Thoracic aorta (tissue), 2 donors: Measurements from ENCODE around the gene TUBA4B. TPM values are rescaled to one million over a fixed set of nuclear protein-coding genes. Genes with fewer than 3 reads are reported as not detected.

Experiments used
- ATAC-seq: fragments of 150-250 bp; one replicate; pipeline ENCODE4 v1.8.0; 2017; ENCODE audit warnings: low read depth; ENCODE audit not compliant: insufficient number of reproducible peaks, low FRiP score
- DNase-seq: peaks from one replicate; pipeline ENCODE4 v3.0.0-alpha.2; 2020; ENCODE audit warnings: low spot score
- H3K27ac ChIP-seq, 2 donors: fragments of 200-600 bp; sonication (generic); 1 replicate in 1 of 2; 2 replicates in 1 of 2; pipeline ENCODE4 v1.5.1; 2016; ENCODE audit warnings: mild to moderate bottlenecking in 2 of 2, moderate library complexity in 2 of 2
- H3K27me3 ChIP-seq: fragments of 200-600 bp; sonication (generic); replicated peaks from 2 replicates; pipeline ENCODE4 v1.6.0; 2016; ENCODE audit warnings: mild to moderate bottlenecking; ENCODE audit not compliant: insufficient read depth
- H3K36me3 ChIP-seq: fragments of 200-600 bp; sonication (generic); one replicate; pipeline ENCODE4 v1.5.1; 2016
- H3K4me1 ChIP-seq, 2 donors: fragments of 200-600 bp; sonication (generic); 1 replicate in 1 of 2; 2 replicates in 1 of 2; pipeline versions ENCODE4 v1.5.1 to v1.6.0; 2016; ENCODE audit warnings: low read depth in 2 of 2, mild to moderate bottlenecking in 1 of 2; ENCODE audit not compliant: control insufficient read depth in 1 of 2
- H3K4me3 ChIP-seq: fragments of 200-600 bp; sonication (generic); 2 replicates; pipeline ENCODE4 v1.5.1; 2016; ENCODE audit warnings: mild to moderate bottlenecking
- H3K9me3 ChIP-seq: fragments of 200-600 bp; sonication (generic); 2 replicates; pipeline ENCODE4 v1.5.1; 2016
- CTCF ChIP-seq: fragments of 200-600 bp; sonication (generic); IDR thresholded peaks from one replicate; pipeline ENCODE4 v1.5.1; 2019; ENCODE audit warnings: antibody characterized with exemption
- total RNA-seq, 2 donors: library from RNA; depleted of rRNA; stranded (reverse); fragments of >200 nt; gene quantifications; one replicate each; pipeline versions ENCODE4 v1.1.0 to v1.2.3, GENCODE V29; 2016

Gene TUBA4B
- total RNA-seq, 2 donors from 2014 or later = not detected

DNA sequence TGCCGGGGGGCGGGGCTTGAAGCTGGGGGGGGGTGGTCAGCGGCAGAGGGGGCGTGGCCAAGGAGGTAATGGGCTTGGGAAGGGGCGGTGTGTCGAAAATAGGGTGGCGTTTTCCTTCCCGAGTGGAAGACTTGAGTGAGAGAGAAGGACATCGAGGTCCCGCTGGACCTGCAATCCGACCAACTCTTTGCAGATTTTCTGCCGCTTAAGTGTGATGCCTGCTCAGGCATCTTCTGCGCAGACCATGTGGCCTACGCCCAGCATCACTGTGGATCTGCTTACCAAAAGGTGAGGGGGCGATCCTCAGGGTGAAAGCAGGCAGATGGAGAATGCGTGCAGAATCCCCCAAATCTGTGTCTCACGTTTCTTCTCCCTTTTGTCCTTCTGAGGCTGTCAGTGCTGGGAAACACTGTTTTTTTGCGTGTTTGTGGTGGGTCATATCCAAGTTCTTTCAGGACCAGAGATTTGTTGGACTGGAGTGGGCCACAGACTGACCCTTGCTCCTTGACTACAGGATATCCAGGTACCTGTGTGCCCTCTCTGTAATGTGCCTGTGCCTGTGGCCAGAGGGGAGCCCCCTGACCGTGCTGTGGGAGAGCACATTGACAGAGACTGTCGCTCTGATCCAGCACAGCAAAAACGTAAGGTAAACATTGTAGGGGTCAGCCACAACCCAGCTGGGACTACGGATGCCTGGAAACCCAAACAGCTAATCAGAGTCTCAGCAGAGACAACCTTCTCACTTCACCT, 45.7 kb upstream of the TUBA4B start:
- no peak for DNase-seq

DNA sequence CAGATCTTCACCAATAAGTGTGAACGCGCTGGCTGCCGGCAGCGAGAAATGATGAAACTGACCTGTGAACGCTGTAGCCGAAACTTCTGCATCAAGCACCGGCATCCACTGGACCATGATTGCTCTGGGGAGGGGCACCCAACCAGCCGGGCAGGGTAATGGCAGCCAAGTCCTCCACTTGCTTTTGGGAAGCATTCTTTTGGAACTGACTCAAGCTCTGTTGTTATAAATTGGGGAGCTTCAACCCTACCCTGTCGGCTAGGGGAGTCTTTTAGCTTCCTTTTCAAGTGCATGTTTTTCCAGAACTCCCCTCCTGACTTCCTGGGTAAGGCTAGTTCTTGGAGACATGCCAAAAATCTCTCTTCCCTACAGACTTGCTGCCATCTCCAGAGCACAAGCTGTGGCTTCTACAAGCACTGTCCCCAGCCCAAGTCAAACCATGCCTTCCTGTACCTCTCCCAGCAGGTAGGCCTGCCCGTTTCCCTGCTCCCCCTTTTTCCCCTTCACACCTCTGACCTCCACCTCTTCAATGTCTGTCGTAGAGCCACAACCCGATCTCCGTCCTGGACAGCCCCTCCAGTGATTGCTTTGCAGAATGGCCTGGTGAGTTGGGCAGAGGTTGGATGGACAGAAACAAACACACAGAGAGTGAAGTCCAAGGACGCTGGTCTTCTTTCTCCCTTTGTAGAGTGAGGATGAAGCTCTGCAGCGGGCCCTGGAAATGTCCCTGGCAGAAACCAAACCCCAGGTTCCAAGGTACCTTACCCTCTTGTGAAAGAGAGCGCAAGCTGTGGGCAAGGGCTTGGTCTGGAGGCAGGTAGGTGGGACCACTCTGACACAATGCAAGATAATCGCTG, 44.9 kb upstream of the TUBA4B start:
- Histone ChIP-seq H3K4me3 (peak overlapping the region; percentile 91), H3K36me3 (peaks cover 11% of the 10 kb centered on the region), H3K27ac (peak overlapping the region; percentile 85 to 93), H3K4me1 (peaks cover 15 to 25% of the 10 kb centered on the region in 2 donors), H3K9me3 (no peaks in the 10 kb centered on the region), H3K27me3 (no peaks in the 10 kb centered on the region)
- ATAC-seq = no peak
- DNase-seq = no peak
- no peak for TF ChIP-seq CTCF

More for the DNA sequence above, 45.7 kb upstream of the TUBA4B start:
- H3K4me1 ChIP-seq = peaks cover 15 to 25% of the 10 kb centered on the region in 2 donors
- no peaks in the 10 kb centered on the region for H3K9me3 ChIP-seq
- no peaks in the 10 kb centered on the region for H3K27me3 ChIP-seq
- no peak for ATAC-seq
- peak overlapping the region; percentile 91 for H3K4me3 ChIP-seq
- TF ChIP-seq CTCF = no peak
- peak overlapping the region; percentile 85 to 93 for H3K27ac ChIP-seq
- H3K36me3 ChIP-seq = peaks cover 7% of the 10 kb centered on the region

DNA sequence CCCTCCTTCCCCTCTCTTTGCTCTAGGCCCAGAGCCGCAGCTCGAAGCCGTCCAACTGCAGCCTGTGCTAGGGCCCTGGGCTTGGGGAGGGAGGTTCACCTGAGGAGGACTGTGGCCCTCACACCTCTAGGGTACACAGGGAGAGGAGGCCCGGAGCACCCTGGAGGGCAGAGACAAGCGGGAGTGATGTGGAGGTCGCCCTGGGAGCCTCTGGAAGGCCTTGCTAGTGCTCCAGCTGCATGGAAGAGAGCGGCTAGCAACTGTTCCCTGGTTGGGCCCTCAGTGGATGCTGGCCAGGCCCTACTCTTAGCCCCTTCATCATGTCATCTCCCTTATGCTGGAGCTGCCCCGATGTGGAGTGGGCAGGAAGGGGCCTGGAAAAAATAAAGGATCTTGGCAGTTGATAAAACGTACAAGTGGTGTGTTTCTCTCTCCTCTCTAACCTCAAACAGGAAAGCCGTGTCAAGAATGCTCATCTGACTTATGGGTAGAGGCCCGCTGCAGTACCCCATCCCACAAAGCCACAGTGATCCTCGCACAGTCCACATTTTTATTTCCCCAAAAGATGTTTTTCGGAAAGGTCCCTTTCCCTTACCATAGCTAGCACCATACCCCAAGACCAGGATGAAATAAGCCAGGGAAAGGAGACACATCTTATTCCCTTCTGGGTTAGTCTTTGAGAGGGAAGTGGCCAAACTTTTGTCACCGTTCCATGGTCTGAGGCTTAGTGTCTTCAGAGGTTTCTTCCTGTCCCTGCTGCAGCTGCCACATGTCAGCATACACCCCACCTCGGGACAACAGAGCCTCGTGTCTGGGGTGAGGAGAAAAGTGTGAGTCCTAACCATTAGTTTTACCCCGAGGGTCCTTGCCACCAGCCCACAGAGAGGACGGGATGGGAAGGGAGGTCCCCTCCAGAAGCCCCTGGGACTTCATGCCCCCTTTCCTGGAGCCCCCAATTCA, 43.5 kb upstream of the TUBA4B start:
- ATAC-seq = no peak
- DNase-seq = no peak
- peaks cover 21% of the 10 kb centered on the region for H3K36me3 ChIP-seq
- no peak overlapping the region for H3K4me3 ChIP-seq
- peaks cover 15 to 25% of the 10 kb centered on the region in 2 donors for H3K4me1 ChIP-seq
- TF ChIP-seq CTCF = no peak
- no peak overlapping the region for H3K27ac ChIP-seq
- no peaks in the 10 kb centered on the region for H3K9me3 ChIP-seq
- H3K27me3 ChIP-seq = no peaks in the 10 kb centered on the region

DNA sequence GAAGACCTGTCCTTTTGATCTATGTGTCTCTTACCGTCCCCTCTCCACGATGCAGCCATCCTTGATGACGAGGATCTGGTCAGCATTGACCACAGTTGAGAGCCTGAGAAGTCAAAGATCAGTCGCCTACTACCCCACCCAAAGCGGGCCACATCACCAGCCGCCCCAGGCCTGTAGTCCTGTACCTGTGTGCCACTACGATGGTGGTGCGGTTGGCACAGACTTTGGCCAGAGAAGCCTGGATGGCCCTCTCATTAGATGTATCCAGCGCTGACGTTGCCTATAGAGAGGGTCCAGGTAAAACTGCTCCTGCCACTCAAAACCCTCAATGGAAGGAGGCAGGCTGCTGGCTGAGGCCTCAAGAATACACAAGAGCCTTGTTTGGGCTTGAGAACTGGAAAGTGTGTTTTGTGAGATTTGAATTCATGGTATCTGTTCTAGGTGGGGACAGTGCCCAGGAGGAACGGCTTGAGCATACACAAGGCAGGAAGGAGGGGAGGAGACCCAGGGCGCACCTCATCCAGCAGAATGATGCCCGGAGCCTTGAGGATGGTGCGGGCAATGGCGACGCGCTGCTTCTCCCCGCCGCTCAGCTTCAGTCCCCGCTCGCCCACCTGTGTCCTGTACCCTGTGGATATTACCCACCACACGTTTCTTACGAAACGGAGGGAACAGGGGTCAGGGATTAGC, 42.7 kb upstream of the TUBA4B start:
- H3K27ac ChIP-seq = no peak overlapping the region
- no peaks in the 10 kb centered on the region for H3K9me3 ChIP-seq
- DNase-seq (no peak), ATAC-seq (no peak)
- TF ChIP-seq CTCF = no peak
- H3K36me3 ChIP-seq = peaks cover 25% of the 10 kb centered on the region
- H3K27me3 ChIP-seq = no peaks in the 10 kb centered on the region
- H3K4me3 ChIP-seq = no peak overlapping the region
- peaks cover 15 to 25% of the 10 kb centered on the region in 2 donors for H3K4me1 ChIP-seq
